SH-SY5Y (cell line): ENCODE data around the gene SEPTIN8.

Experiments
- GATA2 ChIP-seq: IDR thresholded peaks from 2 replicates; pipeline ENCODE4 v1.6.1; 2011; ENCODE audit warnings: mild to moderate bottlenecking, low read depth, low read length
- GATA3 ChIP-seq: IDR thresholded peaks from 2 replicates; pipeline ENCODE4 v1.6.1; 2011; ENCODE audit warnings: low read depth, mild to moderate bottlenecking, low read length, moderate library complexity

DNA sequence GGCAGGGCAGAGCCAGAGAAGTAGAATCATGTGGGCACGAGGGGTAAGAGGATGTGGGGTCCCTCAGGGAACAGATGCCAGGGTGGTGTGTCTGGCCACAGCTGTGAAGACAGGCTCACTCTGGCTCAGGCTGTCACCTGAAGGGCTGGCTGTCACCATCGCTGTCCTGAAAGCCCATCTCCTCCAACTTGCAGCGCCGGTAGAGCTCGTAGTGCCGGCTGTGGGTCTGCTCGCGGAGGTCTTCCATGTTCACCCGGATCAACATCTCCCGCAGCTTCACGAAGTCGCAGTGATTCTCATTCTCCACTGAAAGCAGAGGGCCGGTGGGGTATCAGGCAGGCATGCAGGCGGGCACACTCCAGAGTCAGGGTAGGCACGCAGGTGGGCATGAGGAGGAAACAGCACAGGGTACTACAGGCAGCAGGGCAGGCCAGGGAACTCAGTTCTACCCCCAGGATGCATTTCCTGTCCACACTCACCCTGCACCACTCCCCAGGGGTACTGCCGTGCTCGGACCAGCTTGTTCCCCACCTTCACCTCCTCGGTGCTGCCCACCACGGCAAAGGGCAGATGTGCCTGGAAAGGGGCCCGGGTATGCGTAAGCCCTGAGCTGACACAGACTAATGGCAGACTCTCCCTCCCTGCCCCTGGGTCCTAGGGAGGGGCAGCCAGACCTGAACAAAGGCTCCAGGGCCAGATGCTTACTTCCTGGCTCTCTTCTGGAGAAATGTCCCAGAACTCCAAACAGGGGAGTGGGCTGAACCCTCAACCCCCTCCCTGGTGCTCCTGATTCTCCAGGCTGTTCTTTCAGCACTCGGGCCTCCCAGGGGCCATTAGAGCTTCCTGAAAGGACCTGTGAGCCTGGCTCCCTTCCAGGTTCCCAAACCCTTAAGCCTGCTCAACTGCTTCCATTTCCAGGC, 15.5 kb downstream of the SEPTIN8 start:
- no peak for TF ChIP-seq GATA2
- no peak for TF ChIP-seq GATA3
